HG02870 (cell line): Measurements from ENCODE around the gene DRGX.

Source experiments
- ATAC-seq: cut with Tn5 transposase; IDR thresholded peaks from one replicate; pipeline ENCODE4 v1.9.1; 2021; ENCODE audit warnings: mild to moderate bottlenecking, moderate library complexity; ENCODE audit not compliant: unreplicated experiment

The DRGX gene

DNA sequence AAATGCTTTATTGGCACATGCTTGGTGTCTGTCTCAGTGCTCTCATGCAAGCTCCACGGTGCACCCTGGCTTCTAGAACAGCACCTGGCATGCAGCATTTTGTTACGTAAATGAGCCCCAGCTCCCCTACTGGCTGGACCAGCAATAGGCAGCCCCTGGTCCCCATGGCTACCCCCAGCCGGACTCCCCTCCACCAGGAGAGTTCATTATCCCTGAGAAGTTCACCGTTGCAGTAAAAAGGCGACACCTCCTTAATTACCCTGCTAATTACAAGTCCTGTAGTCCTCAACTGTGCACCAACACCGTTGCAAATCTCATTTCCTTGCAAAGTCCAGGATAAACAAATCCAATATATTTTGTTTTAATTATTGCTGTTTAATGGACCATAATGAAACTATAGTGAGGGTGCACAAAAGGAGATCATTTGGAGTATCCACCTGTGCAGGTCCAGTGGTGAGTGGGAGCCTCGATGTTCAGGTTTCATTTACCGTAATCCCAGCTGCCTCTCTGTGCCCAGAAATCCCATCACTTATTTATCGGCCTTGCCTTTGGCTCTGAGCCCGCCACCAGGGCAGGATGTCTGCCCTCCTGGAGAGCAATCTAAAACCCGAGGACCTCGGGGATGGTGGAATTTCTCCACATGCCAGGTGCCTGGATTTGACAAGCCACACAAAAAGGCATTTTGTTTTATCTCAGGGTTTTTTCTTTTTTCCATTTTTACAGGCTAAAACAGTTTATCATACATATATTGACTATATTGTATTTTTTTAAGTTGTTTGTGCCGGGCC lies 12.8 kb upstream of the DRGX start:
- no peak for ATAC-seq

GRCh38 chr10:49407552-49408137 lies 11.8 kb upstream of the DRGX start:
- ATAC-seq = peak; percentile 70

DNA sequence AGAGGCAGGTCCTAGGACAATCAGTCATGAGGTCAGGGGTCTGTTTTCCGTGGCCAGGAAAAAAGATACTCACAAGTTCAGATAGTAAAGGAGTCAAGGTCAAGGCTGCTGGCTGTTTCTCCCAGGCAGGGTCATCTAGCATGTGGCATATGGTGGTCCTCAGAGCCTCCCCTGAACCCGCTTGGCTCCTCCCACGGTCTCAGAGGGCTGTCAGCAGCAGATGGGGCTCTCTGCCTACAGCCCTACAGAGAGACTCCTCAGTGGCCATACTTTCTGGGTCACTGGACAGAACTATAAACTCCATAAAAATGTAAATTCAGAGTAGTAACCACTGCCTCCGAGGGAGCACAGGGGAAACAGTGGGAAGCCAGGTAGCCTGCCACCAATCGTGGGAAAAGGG lies 11.3 kb upstream of the DRGX start:
- no peak for ATAC-seq

- ATAC-seq = no peak
These were observed 8.5 kb upstream of the DRGX start for GRCh38 chr10:49404321-49404878.

DNA sequence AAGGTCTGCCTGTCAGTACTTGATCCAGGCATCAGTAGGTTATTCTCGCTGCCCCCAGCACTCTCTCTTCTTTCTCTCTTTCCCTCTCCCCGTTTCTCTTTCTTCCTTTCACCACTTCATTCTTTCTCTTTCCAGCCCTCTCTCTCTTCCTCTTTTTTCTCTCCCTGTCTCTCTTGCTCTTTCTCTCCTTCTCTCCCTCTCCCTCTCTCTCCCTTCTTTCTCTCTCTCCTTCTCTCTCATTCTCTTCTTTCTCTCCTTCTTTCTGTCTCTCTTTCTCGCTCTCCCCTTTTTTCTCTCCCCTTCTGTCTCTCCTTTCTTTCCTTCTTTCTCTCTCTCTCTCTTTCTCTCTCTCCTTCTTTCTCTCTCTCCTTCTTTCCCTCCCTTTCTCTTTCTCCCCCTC lies 7.5 kb upstream of the DRGX start:
- ATAC-seq = no peak

GRCh38 chr10:49400365-49400764 lies 4.5 kb upstream of the DRGX start:
- no peak for ATAC-seq

GRCh38 chr10:49398986-49399385 lies 3.1 kb upstream of the DRGX start:
- ATAC-seq = no peak

GRCh38 chr10:49398000-49398861 lies 2.3 kb upstream of the DRGX start:
- peak; percentile 62 for ATAC-seq

- peak; percentile 8 for ATAC-seq
These were observed 1.4 kb upstream of the DRGX start for GRCh38 chr10:49397036-49397999.

GRCh38 chr10:49396666-49396999 lies 744 bp upstream of the DRGX start:
- no peak for ATAC-seq

DNA sequence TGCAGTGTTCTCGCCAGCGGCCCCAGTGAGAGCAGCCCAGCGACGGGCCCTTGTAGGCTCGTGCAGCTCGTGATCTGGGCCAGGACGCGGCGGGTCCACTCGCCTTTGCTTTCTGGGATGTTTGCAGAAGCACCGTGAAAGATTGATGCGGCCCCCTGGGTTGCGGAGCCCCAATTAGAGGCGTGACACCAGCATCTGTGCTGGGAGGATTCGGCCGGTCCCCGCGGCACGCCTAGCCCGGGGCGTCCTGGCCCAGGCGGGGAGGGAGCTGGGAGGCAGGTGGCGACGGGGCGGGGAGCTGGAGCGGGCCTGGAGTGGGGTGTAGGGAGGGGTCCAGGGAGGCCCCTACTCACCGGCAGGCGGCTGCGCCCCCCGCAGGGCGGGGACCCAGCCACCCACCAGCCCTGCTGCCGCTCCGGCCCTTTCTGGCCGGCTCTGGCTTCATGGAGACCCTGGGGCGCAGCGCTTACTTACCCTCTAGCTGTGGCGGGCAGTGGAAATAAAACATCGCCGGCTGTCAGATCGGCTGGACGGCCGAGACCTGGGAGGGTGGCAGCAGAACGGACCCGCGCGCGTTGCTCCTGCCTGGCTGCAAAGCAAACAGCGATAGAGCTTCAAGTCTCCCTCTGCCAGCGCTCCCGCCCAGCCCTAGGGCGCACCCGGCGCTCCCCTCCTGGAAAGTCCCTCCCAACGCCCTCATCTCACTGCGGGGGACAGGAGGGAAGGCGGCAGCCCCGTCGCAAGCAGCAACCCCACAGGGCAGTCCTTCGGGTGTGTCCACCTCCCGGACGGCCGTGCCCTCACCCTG lies 752 bp downstream of the DRGX start:
- ATAC-seq = no peak

- ATAC-seq = no peak
These were observed 2.1 kb downstream of the DRGX start for GRCh38 chr10:49393757-49394156.

- no peak for ATAC-seq
These were observed 2.6 kb downstream of the DRGX start for GRCh38 chr10:49393301-49393700.

DNA sequence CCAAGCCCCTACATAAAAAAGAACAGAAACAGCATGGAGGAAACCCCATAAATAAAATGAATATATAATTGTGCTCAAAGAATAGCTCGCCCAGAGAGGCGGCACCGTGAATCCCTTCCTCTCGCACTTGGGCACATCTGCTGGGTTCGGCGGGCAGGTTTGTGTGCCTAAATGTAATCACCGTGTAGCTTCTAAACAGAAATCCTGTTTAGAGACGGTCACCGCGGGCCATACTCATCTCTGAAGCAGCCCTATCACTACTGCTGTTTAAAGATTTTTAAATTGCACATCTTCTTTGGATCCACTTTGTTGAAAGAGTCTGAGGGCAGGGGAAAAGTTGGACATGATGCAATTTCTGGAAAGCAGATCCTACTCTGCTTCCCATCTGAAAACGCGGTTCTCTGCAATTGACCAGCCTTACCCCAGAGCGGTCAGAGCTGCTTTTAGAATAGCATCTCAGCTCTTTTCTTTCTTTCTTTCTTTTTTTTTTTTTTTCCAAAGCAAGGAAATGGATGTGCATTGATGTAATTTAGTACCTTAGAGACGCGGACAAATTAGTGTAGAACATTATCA lies 6.4 kb downstream of the DRGX start:
- no peak for ATAC-seq

DNA sequence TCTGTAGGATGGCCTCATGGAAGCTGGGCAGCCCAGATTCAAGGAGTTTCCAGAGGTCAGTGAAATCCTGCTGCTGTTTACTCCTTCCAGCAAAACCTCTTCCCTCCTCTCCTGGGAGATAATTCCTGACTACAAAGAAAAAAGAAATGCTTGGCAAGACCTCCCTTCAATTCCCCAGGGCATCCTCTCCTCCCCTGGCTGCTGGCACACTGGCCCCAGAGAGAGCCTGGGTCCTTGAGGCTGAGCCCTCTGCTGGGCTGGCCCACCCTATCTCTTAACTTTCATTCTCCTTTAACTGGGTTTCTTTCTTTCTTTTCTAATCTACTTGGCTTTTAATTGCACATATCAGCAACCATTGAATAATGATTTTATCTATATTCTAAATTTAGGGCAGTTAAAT lies 7.7 kb downstream of the DRGX start:
- no peak for ATAC-seq

DNA sequence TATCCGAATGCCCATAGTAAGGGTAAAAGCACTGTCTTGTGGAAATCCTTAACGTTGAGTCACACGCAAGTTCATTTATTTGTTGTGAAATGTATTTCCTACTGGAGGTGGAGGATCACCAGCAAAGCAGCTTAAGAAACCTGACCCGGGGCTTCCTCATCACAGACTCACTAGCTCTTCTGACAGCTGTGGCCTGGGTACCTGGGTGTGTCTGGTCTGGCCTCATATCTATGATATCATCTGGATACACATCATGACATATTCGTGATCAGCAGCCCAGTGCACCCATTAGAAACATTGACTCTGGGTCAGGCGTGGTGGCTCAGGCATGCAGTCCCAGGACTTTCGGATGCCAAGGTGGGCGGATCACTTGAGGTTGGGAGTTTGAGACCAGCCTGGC lies 8.8 kb downstream of the DRGX start:
- ATAC-seq = no peak

DNA sequence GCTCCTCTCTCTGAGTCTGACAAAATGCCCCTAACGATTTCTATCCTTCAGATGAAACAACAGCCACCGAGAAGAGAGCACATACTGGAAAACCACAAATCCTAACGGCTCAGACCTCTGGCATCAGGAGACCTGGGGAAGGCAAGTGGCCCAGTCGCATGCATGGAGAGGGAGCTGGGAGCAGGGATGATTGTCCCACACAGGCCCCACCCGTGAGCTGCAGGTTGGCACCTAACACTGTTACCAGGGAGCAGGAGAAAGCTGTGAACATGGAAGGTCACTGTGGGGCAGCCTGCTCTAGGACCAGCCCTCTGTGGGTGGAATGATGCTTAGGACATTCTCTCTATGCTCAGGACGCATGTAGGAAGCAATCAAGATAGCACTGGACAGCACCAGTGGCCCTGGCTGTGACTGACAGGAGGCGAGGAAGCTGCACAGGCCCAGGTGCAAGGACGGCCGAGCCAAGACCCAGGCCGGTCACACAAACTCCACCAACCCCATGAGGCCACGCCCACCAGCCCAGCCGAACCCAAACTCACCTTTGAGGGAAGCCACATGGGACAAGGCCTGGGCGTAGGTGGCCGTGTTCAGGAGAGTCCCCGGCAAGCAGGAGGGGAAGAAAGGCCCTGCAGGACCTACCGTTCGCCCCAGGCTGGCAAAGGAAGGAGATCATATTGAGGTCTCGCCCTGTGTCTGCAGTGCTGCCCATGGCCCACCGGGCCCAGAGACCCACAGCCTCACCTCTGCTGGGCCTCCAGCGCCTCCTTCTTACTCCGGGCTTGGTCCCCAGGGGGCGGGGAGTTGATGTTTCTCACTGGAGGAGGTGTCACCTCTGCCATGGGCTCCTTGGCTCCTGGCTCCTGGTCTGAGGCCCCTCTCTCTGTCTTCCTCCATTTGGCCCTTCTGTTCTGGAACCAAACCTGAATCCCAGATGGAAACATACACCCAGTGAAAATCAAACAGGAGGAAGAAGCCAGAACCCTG lies 9.7 kb downstream of the DRGX start:
- no peak for ATAC-seq
